Tibial nerve (tissue), 3 donors: ENCODE results near the gene RNF207.

Experiments
- POLR2A ChIP-seq, 2 donors: fragments of 450-650 bp; IDR thresholded peaks; one replicate each; pipeline ENCODE4 v1.6.1; 2017; ENCODE audit warnings: antibody characterized with exemption in 2 of 2, mild to moderate bottlenecking in 2 of 2, moderate library complexity in 2 of 2
- TF ChIP-seq, protein P1 (sequence below), 5 experiments: fragments of 200-600 bp in 3 of 5; fragments of 450-650 bp in 2 of 5; sonication (generic) in 3 of 5; IDR thresholded peaks; one replicate each; pipeline ENCODE4 v1.5.1; 2016 to 2019; ENCODE audit warnings: antibody characterized with exemption in 5 of 5, mild to moderate bottlenecking in 3 of 5, moderate library complexity in 2 of 5

DNA sequence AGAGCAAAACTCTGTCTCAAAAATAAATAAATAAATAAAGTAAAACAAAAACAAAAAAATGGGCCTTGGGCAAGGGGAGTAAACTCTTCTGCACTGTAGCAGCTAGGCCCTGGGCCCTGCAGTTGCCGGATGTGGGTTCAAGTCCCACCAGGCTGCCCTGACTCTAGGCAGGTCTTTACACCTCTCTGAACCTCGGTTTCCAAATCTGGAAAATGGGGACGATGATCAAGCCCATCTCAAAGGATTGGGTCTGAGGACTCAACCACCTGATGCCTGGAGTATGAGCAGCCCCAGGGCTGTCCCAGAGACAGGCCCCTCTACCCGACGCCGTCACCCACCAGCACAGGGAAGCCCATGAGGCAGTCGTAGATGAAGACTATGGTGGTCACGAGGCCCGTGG lies 47.5 kb downstream of the RNF207 start:
- TF ChIP-seq, protein P1, sequence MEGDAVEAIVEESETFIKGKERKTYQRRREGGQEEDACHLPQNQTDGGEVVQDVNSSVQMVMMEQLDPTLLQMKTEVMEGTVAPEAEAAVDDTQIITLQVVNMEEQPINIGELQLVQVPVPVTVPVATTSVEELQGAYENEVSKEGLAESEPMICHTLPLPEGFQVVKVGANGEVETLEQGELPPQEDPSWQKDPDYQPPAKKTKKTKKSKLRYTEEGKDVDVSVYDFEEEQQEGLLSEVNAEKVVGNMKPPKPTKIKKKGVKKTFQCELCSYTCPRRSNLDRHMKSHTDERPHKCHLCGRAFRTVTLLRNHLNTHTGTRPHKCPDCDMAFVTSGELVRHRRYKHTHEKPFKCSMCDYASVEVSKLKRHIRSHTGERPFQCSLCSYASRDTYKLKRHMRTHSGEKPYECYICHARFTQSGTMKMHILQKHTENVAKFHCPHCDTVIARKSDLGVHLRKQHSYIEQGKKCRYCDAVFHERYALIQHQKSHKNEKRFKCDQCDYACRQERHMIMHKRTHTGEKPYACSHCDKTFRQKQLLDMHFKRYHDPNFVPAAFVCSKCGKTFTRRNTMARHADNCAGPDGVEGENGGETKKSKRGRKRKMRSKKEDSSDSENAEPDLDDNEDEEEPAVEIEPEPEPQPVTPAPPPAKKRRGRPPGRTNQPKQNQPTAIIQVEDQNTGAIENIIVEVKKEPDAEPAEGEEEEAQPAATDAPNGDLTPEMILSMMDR (IDR thresholded peaks at IDR 0.05), result no peak
- TF ChIP-seq POLR2A (IDR thresholded peaks at IDR 0.05), result no peak
